MM.1S (cell line): ENCODE data around the gene REEP1.

Source experiments
- CTCF ChIP-seq: fragments of 300-600 bp; sonication (generic); IDR thresholded peaks from 2 replicates; pipeline ENCODE4 v1.5.1; 2016; ENCODE audit warnings: antibody characterized with exemption, low read length, mixed read lengths
- EZH2 ChIP-seq: fragments of 300-600 bp; sonication (generic); optimal IDR thresholded peaks from 2 replicates; pipeline ENCODE3; 2017; ENCODE audit warnings: low read depth, mild to moderate bottlenecking, antibody characterized with exemption, low read length, mixed read lengths
- EZH2phosphoT487 ChIP-seq: fragments of 300-600 bp; sonication (generic); IDR thresholded peaks from 2 replicates; pipeline ENCODE4 v1.6.1; 2018; ENCODE audit warnings: antibody characterized with exemption, low read length

- TF ChIP-seq CTCF: no peak
- TF ChIP-seq EZH2phosphoT487: no peak
- TF ChIP-seq EZH2: no peak
These were observed 29.1 kb downstream of the REEP1 start for GRCh38 chr2:86308356-86308755.
